Measurements from ENCODE around the gene SRRM3.
"Not testable (repeated sequence)": the region's sequence is repeated elsewhere in the genome, so short reads cannot be mapped to it uniquely, and the experiment has no call there.

The SRRM3 gene

GRCh38 chr7:76311838-76312237 is 110.1 kb downstream of the SRRM3 start:
- in situ Hi-C loops (cut with MboI; ENCODE audit: low sequenced_read_pairs), result not testable (repeated sequence)

DNA sequence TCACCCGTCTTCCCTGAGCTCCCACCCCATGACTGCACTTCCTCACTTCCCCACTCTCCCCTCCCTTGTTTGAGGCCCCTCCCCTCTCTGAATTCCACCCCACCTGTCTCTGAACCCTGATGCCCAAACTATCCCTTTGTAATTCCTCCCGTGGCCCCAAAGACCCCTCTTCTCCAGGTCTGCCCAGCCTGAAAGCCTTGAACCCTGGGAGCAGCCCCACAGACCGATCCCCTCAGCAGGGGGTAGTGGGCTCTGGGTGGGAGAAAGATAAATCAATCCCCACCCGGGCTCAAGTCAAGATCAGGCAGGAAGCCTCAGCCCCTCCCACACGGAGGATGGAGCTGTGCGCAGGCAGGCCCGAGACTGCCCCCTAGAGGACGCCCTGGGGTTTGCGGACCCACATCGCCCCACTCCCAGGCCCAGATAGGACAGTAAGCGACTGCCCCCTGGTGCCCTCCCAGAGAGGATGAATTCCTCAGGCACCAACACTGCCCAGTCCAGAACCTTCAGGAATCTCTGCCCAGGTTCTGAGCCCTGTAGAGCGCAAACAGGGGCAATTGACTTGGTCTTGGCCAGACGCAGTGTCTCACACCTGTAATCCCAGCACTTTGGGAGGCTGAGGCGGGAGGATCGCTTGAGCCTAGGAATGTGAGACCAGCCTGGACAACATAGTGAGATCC is 112.5 kb downstream of the SRRM3 start:
- in situ Hi-C loops (cut with MboI; ENCODE audit: low sequenced_read_pairs), result no loop called here

GRCh38 chr7:76314740-76315139 is 113.0 kb downstream of the SRRM3 start:
- in situ Hi-C loops (cut with MboI; ENCODE audit: low sequenced_read_pairs), result not testable (repeated sequence)

DNA sequence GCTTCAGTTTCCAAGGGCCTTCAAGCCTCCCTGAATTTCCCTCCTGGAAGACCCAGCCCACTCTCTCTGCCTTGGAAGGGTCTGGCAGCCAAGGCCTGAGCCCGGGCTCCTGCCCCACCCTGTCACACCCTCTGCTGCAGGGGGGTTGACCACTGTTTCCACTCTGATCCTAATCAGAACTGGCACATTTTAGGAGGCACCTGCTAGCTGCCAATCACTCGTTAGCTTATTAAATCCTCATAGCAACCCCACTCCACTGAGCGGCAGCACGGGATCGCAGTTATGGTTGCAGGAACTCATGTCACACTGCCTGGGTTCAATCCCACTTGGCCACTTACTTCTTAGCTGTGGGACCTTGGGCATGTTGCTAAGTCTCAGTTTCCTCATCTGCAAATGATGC is 113.7 kb downstream of the SRRM3 start:
- in situ Hi-C loops (cut with MboI; ENCODE audit: low sequenced_read_pairs), result no loop called here

GRCh38 chr7:76316984-76317781 is 115.5 kb downstream of the SRRM3 start:
- in situ Hi-C loops (cut with MboI; ENCODE audit: low sequenced_read_pairs), result no loop called here

DNA sequence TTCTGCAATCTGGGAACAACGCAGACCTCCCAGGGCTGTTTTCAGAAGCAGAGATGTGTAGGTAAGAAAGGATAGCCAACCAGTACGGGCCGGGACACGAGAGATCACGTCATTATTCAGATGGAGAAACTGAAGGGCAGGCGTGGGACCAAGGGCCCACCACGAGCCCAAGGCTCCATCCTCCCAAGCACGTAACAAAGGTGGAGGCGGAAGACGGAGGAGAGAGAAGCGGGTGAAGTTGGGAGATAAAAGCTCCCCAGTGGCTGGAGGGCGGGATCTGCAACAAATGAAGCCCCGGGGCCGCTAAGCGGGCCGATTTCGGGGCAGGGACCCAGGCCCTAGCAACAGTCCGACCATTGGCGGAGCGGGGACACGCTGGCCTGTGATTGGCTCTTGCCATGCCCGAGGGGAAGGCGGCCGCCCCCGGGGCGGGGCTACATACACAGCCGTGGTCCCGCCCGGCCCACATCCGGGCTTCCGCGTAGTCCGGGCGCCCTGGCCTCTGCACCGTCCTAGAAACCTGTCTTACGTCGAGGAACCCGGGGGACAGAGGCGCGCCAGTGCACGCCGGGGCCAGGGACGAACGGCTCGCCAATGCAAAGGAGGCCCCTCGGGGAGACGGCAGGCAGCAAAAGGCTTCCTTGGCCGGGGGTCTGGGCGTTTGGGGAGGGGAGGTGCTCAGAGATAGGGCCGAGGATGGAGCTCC is 116.2 kb downstream of the SRRM3 start:
- in situ Hi-C loops (cut with MboI; ENCODE audit: low sequenced_read_pairs), result no loop called here

- in situ Hi-C loops (cut with MboI; ENCODE audit: low sequenced_read_pairs), result no loop called here
These were observed 117.0 kb downstream of the SRRM3 start for GRCh38 chr7:76318488-76319353.

GRCh38 chr7:76325092-76325491 is 123.4 kb downstream of the SRRM3 start:
- in situ Hi-C loops (cut with MboI; ENCODE audit: low sequenced_read_pairs), result no loop called here

DNA sequence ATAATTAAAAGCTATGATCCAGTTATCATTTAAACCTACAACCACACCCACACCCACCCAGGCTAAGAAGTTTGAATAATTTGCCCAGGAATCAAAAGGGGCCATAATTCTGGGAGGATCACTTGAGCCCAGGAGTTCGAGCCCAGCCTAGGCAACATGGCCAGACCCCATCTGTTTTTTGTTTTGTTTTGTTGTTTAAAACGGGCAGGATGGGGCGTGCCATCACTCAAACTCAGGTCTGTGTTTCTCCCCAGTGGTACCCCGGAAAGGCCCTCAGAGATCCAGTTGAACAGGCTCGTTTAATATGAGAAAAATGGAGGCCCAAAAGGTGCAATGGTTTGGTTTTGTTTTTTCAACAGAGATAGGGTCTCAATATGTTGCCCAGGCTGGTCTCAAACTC is 124.1 kb downstream of the SRRM3 start:
- in situ Hi-C loops (cut with MboI; ENCODE audit: low sequenced_read_pairs), result no loop called here

- in situ Hi-C loops (cut with MboI; ENCODE audit: low sequenced_read_pairs), result no loop called here
These were observed 125.0 kb downstream of the SRRM3 start for GRCh38 chr7:76326646-76327233.

DNA sequence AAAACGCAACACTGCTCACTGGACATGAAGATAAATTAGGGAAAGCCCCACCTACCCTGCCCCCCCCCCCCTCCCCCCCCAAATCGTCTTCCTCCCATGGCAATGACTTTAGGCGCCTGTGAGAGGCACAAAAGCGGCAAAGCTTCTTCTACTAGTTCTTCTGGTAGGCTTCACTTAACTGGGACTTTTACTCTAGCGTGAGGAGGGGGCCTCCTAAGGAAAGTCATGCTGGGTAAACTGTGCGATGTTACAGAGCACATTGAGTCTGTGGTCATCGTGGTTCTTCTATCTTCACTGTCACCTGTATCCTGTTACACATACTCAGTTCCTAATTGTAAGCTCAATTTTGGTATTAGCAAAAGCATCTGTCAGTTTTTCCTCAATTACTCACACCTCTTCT is 125.9 kb downstream of the SRRM3 start:
- in situ Hi-C loops (cut with MboI; ENCODE audit: low sequenced_read_pairs), result no loop called here

- in situ Hi-C loops (cut with MboI; ENCODE audit: low sequenced_read_pairs), result no loop called here
These were observed 126.7 kb downstream of the SRRM3 start for GRCh38 chr7:76328389-76328788.

GRCh38 chr7:76329479-76329878 is 127.8 kb downstream of the SRRM3 start:
- in situ Hi-C loops (cut with MboI; ENCODE audit: low sequenced_read_pairs), result no loop called here

GRCh38 chr7:76330261-76330660 is 128.6 kb downstream of the SRRM3 start:
- in situ Hi-C loops (cut with MboI; ENCODE audit: low sequenced_read_pairs), result no loop called here

DNA sequence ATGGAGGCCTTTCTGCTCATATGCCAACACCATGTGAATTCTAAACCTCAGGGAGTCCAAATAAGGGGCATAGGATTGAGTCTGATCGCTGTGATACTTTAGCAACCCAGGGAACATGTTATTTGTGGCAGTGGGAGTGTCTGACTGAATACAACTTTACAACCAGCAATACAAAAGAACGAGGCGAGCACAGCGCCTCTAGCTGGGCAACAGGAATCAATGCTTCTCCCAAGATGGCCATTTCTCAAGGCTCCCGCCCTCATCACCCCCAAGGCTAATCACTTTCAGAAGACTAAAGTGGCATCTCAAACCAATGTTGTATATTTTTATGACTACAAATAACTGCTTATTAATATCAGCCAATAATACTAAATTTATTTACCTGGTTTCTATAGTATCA is 129.0 kb downstream of the SRRM3 start:
- in situ Hi-C loops (cut with MboI; ENCODE audit: low sequenced_read_pairs), result no loop called here

GRCh38 chr7:76332078-76332477 is 130.4 kb downstream of the SRRM3 start:
- in situ Hi-C loops (cut with MboI; ENCODE audit: low sequenced_read_pairs), result no loop called here

GRCh38 chr7:76333511-76334101 is 131.9 kb downstream of the SRRM3 start:
- in situ Hi-C loops (cut with MboI; ENCODE audit: low sequenced_read_pairs), result no loop called here

DNA sequence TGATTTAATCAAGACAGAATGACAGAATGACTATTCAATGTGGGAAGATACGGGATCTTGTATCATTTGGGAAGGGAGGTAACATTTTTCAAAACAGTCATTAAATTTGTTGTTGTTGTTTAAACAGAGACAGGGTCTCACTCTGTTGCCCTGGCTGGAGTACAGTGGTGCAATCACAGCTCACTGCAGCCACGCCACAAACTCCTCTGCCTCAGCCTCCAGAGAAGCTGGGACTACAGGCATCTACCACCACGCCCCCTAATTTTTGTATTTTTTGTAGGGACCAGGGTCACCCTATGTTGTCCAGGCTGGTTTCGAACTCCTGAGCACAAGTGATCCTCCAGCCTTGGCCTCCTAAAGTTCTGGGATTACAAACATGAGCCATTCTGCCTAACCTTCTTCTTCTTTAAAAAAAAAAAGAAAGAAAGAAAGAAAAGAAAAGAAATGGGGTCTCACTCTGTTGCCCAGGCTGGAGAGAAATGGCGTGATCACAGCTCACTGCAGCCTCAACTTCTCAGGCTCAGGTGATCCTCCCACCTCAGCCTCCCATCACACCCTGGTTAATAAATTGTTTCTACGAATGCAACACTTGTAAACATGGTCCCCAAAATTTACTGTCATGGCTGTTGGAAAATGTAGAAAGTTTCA is 132.7 kb downstream of the SRRM3 start:
- in situ Hi-C loops (cut with MboI; ENCODE audit: low sequenced_read_pairs), result no loop called here

- in situ Hi-C loops (cut with MboI; ENCODE audit: low sequenced_read_pairs), result not testable (repeated sequence)
These were observed 133.7 kb downstream of the SRRM3 start for GRCh38 chr7:76335417-76335816.

DNA sequence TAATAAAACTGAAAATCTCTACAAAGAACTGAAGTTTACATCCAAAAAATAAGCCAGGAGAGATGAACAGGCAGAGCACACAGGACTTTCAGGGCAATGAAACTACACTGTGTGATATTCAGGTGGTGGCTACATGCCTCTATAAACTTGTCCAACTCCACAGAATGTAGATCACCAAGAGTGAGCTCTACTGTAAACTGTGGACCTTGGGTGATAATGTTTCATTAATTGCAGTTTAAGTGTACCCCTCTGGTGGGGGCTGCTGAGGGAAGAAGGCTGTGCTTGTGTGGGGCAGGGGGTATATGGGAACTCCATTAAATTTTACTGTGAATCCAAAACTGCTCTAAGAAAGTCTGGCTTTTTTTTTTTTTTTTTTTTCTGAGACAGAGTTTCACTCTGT is 134.4 kb downstream of the SRRM3 start:
- in situ Hi-C loops (cut with MboI; ENCODE audit: low sequenced_read_pairs), result no loop called here

All from hTERT RPE-1 (cell line).